ENCODE results near the gene NFATC4.
"Not testable (repeated sequence)": the region's sequence is repeated elsewhere in the genome, so short reads cannot be mapped to it uniquely, and the experiment has no call there.

The NFATC4 gene

DNA sequence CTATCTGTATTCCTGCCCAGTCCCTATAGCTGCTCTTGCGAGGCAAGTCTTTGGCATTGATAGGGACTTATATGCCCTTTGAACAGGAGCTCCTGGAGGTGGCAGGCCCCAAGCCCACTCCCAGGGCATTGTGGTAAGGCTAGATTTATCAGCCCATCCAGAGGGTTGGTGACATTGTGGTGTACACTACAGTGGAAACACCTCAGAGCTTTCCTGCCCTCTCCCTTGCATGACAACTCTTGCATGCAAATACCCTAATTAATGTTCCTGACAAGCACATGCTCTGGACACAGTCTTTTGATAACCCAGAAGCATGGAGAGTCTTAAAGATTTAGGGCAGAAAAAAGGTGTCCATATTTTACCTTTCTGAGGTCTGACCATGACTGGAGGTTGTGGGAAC lies 27.4 kb upstream of the NFATC4 start:
- no peaks in the 10 kb centered on the region for H3K9me3 ChIP-seq (ENCODE audit: control insufficient read depth in 1 of 2, low read length in 2 of 2)
- no peak overlapping the region for H3K4me3 ChIP-seq (ENCODE audit: low read depth in 1 of 2, low read length in 2 of 2)
- H3K4me1 ChIP-seq (ENCODE audit: control insufficient read depth in 1 of 2, insufficient read depth in 2 of 2, low read length in 2 of 2): peaks cover 0 to 11% of the 10 kb centered on the region in 2 donors
- H3K27ac ChIP-seq (ENCODE audit: low read length): no peak overlapping the region
- no peaks in the 10 kb centered on the region for H3K27me3 ChIP-seq (ENCODE audit: low read depth, low read length)
- H3K36me3 ChIP-seq (ENCODE audit: control insufficient read depth in 1 of 2, insufficient read depth in 2 of 2, low read length in 2 of 2): no peaks in the 10 kb centered on the region

DNA sequence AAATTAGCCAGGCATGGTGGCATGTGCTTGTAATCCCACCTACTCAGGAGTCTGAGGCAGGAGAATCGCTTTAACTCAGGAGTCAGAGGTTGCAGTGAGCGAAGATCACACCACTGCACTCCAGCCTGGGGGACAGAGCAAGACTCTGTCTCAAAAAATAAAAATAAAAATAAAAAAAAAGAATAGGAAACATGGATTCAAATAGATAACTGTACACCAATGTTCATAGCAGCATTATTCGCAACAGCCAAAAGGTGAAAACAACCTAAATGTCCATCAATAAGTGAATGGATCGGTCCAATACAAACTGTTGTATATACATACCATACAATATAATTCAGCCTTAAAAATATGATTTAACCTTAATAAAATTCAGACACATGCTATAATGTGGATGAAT lies 25.1 kb upstream of the NFATC4 start:
- H3K4me3 ChIP-seq (ENCODE audit: low read depth in 1 of 2, low read length in 2 of 2): no peak overlapping the region
- H3K27me3 ChIP-seq (ENCODE audit: low read depth, low read length): no peaks in the 10 kb centered on the region
- no peaks in the 10 kb centered on the region for H3K36me3 ChIP-seq (ENCODE audit: control insufficient read depth in 1 of 2, insufficient read depth in 2 of 2, low read length in 2 of 2)
- peaks cover 0 to 11% of the 10 kb centered on the region in 2 donors for H3K4me1 ChIP-seq (ENCODE audit: control insufficient read depth in 1 of 2, insufficient read depth in 2 of 2, low read length in 2 of 2)
- H3K27ac ChIP-seq (ENCODE audit: low read length): no peak overlapping the region
- no peaks in the 10 kb centered on the region for H3K9me3 ChIP-seq (ENCODE audit: control insufficient read depth in 1 of 2, low read length in 2 of 2)

DNA sequence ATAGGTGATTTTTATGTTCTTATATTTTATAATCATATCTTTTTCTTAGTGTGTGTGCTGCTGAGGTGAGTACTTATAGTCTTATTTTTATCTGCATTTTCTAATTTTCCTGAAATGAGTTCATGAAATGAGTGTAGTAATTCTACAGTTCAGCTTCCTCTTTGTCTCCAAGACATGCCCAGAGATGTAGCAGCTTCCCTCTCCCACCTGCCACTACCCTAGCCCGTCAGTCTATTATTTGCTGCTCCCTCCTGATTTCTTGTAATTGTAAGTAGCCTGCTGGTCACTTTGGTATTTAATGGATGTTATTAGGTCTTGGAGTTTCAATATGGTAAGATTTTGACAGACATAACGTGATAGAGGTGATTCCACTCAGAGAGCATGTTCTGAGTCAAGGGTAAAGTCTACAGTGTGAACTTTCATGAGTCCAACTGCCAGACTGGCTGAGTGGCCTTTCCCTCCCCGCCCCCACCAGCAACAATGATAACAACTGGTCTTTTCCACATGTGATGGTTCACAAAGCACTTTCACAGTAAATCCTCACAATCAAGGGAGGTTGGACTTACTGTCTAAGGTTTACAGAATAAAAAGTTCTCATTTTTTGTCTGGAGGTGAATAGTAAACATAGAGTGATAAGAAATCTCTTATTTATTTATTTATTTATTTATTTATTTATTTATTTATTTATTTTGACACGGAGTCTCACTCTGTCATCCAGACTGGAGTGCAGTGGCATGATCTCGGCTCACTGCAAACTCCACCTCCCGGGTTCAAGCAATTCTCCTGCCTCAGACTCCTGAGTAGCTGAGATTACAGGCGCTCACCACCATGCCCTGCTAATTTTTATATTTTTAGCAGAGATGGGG lies 24.0 kb upstream of the NFATC4 start:
- Histone ChIP-seq H3K4me3 (ENCODE audit: low read depth in 1 of 2, low read length in 2 of 2) (no peak overlapping the region), H3K9me3 (ENCODE audit: control insufficient read depth in 1 of 2, low read length in 2 of 2) (no peaks in the 10 kb centered on the region), H3K36me3 (ENCODE audit: control insufficient read depth in 1 of 2, insufficient read depth in 2 of 2, low read length in 2 of 2) (no peaks in the 10 kb centered on the region), H3K27ac (ENCODE audit: low read length) (no peak overlapping the region), H3K4me1 (ENCODE audit: control insufficient read depth in 1 of 2, insufficient read depth in 2 of 2, low read length in 2 of 2) (peaks cover 0 to 2% of the 10 kb centered on the region in 2 donors), H3K27me3 (ENCODE audit: low read depth, low read length) (no peaks in the 10 kb centered on the region)

DNA sequence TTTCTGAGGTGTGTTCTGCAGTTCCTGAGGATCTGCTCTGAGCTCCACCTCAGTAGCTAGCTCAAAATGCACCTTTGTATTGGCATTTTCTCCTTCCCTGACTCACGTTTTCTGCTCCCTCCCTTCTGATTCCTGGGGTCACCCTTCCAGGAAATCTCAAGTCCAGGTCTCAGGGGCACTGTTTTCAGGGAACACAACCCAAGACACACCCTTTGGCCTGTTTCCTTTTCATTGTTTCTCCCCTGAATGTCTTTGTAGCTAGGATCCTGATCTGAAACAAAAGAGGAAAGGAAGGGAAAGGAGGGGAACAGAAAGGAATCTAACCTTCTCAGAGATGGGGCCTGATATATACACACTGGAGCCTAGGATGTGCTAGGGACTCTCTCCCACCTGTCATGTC lies 20.9 kb upstream of the NFATC4 start:
- Histone ChIP-seq H3K9me3 (ENCODE audit: control insufficient read depth in 1 of 2, low read length in 2 of 2) (no peaks in the 10 kb centered on the region), H3K27ac (ENCODE audit: low read length) (no peak overlapping the region), H3K36me3 (ENCODE audit: control insufficient read depth in 1 of 2, insufficient read depth in 2 of 2, low read length in 2 of 2) (no peaks in the 10 kb centered on the region), H3K4me3 (ENCODE audit: low read depth in 1 of 2, low read length in 2 of 2) (no peak overlapping the region), H3K27me3 (ENCODE audit: low read depth, low read length) (no peaks in the 10 kb centered on the region), H3K4me1 (ENCODE audit: control insufficient read depth in 1 of 2, insufficient read depth in 2 of 2, low read length in 2 of 2) (peaks cover 0 to 6% of the 10 kb centered on the region in 2 donors)

GRCh38 chr14:24348186-24348585 lies 19.8 kb upstream of the NFATC4 start:
- Histone ChIP-seq H3K4me3 (ENCODE audit: low read depth in 1 of 2, low read length in 2 of 2) (no peak overlapping the region), H3K9me3 (ENCODE audit: control insufficient read depth in 1 of 2, low read length in 2 of 2) (no peaks in the 10 kb centered on the region)

GRCh38 chr14:24349742-24350141 lies 18.2 kb upstream of the NFATC4 start:
- no peaks in the 10 kb centered on the region for H3K27me3 ChIP-seq (ENCODE audit: low read depth, low read length)

More at GRCh38 chr14:24348186-24348585, 19.8 kb upstream of the NFATC4 start:
- Histone ChIP-seq H3K27ac (ENCODE audit: low read length) (no peak overlapping the region), H3K27me3 (ENCODE audit: low read depth, low read length) (no peaks in the 10 kb centered on the region), H3K36me3 (ENCODE audit: control insufficient read depth in 1 of 2, insufficient read depth in 2 of 2, low read length in 2 of 2) (no peaks in the 10 kb centered on the region), H3K4me1 (ENCODE audit: control insufficient read depth in 1 of 2, insufficient read depth in 2 of 2, low read length in 2 of 2) (peaks cover 0 to 8% of the 10 kb centered on the region in 2 donors)

DNA sequence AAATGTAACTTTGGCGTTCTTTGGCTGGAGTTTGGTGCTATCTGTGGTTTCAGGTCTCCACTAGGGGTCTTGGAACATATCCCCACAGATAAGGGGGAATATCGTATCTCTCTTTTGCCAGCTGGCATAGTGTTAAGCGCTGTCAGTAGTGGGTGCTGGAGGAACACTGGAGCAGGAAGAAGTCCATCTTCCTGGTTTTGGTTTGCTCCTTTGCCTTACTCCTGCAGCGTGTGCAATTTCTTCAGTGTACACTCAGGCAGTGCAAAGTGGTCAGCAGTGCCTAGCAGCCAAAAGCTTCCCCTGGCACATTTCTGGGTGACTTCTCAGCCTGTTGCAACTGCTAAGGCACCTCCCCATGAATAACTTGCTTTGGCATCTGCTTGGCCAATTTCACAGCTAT lies 16.5 kb upstream of the NFATC4 start:
- H3K27ac ChIP-seq (ENCODE audit: low read length): no peak overlapping the region
- H3K36me3 ChIP-seq (ENCODE audit: control insufficient read depth in 1 of 2, insufficient read depth in 2 of 2, low read length in 2 of 2): no peaks in the 10 kb centered on the region
- H3K9me3 ChIP-seq (ENCODE audit: control insufficient read depth in 1 of 2, low read length in 2 of 2): no peaks in the 10 kb centered on the region
- H3K27me3 ChIP-seq (ENCODE audit: low read depth, low read length): no peaks in the 10 kb centered on the region
- H3K4me3 ChIP-seq (ENCODE audit: low read depth in 1 of 2, low read length in 2 of 2): no peak overlapping the region
- peaks cover 0 to 8% of the 10 kb centered on the region in 2 donors for H3K4me1 ChIP-seq (ENCODE audit: control insufficient read depth in 1 of 2, insufficient read depth in 2 of 2, low read length in 2 of 2)

More at GRCh38 chr14:24349742-24350141, 18.2 kb upstream of the NFATC4 start:
- H3K4me1 ChIP-seq (ENCODE audit: control insufficient read depth in 1 of 2, insufficient read depth in 2 of 2, low read length in 2 of 2): peaks cover 0 to 8% of the 10 kb centered on the region in 2 donors
- no peaks in the 10 kb centered on the region for H3K36me3 ChIP-seq (ENCODE audit: control insufficient read depth in 1 of 2, insufficient read depth in 2 of 2, low read length in 2 of 2)
- H3K27ac ChIP-seq (ENCODE audit: low read length): no peak overlapping the region
- no peaks in the 10 kb centered on the region for H3K9me3 ChIP-seq (ENCODE audit: control insufficient read depth in 1 of 2, low read length in 2 of 2)
- H3K4me3 ChIP-seq (ENCODE audit: low read depth in 1 of 2, low read length in 2 of 2): no peak overlapping the region

- Histone ChIP-seq H3K4me3 (ENCODE audit: low read depth in 1 of 2, low read length in 2 of 2) (no peak overlapping the region), H3K36me3 (ENCODE audit: control insufficient read depth in 1 of 2, insufficient read depth in 2 of 2, low read length in 2 of 2) (no peaks in the 10 kb centered on the region), H3K4me1 (ENCODE audit: control insufficient read depth in 1 of 2, insufficient read depth in 2 of 2, low read length in 2 of 2) (peaks cover 0 to 8% of the 10 kb centered on the region in 2 donors), H3K9me3 (ENCODE audit: control insufficient read depth in 1 of 2, low read length in 2 of 2) (no peaks in the 10 kb centered on the region), H3K27ac (ENCODE audit: low read length) (no peak overlapping the region), H3K27me3 (ENCODE audit: low read depth, low read length) (no peaks in the 10 kb centered on the region)
These were observed 14.2 kb upstream of the NFATC4 start for GRCh38 chr14:24353559-24354481.

DNA sequence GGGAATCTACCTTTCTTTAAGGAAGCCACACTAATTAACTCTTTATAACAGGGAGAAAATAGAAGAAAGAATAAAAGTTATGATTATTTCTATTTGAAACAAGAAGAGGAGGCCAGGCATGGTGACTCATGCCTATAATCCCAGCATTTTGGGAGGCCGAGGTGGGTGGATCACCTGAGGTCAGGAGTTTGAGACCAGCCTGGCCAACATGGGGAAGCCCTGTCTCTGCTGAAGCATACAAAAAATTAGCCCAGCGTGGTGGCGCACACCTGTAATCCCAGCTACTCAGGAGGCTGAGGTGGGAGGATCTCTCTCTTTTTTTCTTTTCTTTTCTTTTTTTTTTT lies 13.5 kb upstream of the NFATC4 start:
- H3K27ac ChIP-seq (ENCODE audit: low read length): not testable (repeated sequence)

GRCh38 chr14:24355009-24355408 lies 13.0 kb upstream of the NFATC4 start:
- H3K9me3 ChIP-seq (ENCODE audit: control insufficient read depth in 1 of 2, low read length in 2 of 2): no peaks in the 10 kb centered on the region
- H3K4me3 ChIP-seq (ENCODE audit: low read depth in 1 of 2, low read length in 2 of 2): no peak overlapping the region
- H3K36me3 ChIP-seq (ENCODE audit: control insufficient read depth in 1 of 2, insufficient read depth in 2 of 2, low read length in 2 of 2): no peaks in the 10 kb centered on the region
- H3K4me1 ChIP-seq (ENCODE audit: control insufficient read depth in 1 of 2, insufficient read depth in 2 of 2, low read length in 2 of 2): peaks cover 0 to 8% of the 10 kb centered on the region in 2 donors
- no peaks in the 10 kb centered on the region for H3K27me3 ChIP-seq (ENCODE audit: low read depth, low read length)
- H3K27ac ChIP-seq (ENCODE audit: low read length): no peak overlapping the region

More for the DNA sequence above, 13.5 kb upstream of the NFATC4 start:
- not testable (repeated sequence) for H3K36me3 ChIP-seq (ENCODE audit: control insufficient read depth in 1 of 2, insufficient read depth in 2 of 2, low read length in 2 of 2); H3K4me1 ChIP-seq (ENCODE audit: control insufficient read depth in 1 of 2, insufficient read depth in 2 of 2, low read length in 2 of 2); H3K4me3 ChIP-seq (ENCODE audit: low read depth in 1 of 2, low read length in 2 of 2); H3K9me3 ChIP-seq (ENCODE audit: control insufficient read depth in 1 of 2, low read length in 2 of 2); H3K27me3 ChIP-seq (ENCODE audit: low read depth, low read length)

DNA sequence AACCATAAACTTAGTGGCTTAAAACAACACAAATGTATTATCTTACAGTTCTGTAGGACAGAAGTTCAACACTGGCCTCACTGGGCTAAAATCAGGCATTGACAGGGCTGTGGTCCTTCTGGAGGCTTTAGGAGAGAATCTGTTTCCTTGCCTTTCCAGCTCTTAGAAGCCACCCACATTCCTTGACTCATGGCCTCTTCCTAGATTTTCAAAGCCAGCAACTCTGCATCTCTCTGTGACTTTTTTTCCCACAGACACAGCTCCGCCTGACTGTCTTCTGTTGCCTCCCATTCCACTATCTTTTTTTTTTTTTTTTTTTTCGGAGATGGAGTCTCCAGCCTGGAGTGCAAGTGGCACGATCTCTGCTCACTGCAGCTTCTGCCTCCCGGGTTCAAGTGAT lies 11.8 kb upstream of the NFATC4 start:
- peaks cover 0 to 8% of the 10 kb centered on the region in 2 donors for H3K4me1 ChIP-seq (ENCODE audit: control insufficient read depth in 1 of 2, insufficient read depth in 2 of 2, low read length in 2 of 2)
- H3K9me3 ChIP-seq (ENCODE audit: control insufficient read depth in 1 of 2, low read length in 2 of 2): no peaks in the 10 kb centered on the region

More for the DNA sequence above, 11.8 kb upstream of the NFATC4 start:
- Histone ChIP-seq H3K27ac (ENCODE audit: low read length) (no peak overlapping the region), H3K27me3 (ENCODE audit: low read depth, low read length) (no peaks in the 10 kb centered on the region), H3K4me3 (ENCODE audit: low read depth in 1 of 2, low read length in 2 of 2) (no peak overlapping the region), H3K36me3 (ENCODE audit: control insufficient read depth in 1 of 2, insufficient read depth in 2 of 2, low read length in 2 of 2) (no peaks in the 10 kb centered on the region)
